ENCODE data around the gene POLR2C.
"Not testable (repeated sequence)": the region's sequence is repeated elsewhere in the genome, so short reads cannot be mapped to it uniquely, and the experiment has no call there.

POLR2C gene

DNA sequence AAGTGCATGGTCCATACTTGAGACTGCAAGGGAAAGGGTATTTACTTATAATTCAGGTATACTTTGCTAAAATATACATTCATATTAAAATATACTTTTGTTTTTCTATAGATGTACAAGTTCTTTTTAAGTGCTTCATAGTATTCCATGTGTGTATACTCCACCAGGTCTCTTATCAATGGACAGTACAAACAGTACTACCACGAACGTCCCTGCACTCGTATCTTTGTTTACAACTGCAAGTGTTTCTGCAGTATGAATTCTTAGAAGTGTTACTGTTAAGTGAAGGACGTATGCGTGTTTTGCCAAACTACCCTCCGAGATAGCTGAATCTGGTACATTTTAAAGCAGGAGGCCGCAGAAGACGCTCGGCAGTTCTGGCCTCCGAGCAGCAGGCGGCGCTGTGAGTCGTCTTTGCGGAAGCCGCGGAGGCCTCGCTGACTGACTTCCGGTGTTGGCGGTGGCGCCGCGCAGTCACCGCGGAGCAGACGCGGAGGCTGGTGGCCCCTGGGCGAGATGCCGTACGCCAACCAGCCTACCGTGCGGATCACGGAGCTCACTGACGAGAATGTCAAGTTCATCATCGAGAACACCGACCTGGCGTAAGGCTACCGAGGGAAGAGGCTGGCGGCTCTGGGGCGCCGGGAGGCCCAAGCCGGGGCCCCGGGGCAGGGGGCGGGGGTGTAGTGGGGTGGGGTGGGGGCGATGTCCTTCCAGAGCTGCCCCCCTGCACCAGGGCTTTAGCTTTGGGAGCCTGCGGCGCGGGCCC is at the start of gene POLR2C:
TSS of gene POLR2C (plus strand) at position 471 of the 769 bp plus-strand sequence. CDS start at position 517, 46 bp downstream.
- no peak for DNase-seq

DNA sequence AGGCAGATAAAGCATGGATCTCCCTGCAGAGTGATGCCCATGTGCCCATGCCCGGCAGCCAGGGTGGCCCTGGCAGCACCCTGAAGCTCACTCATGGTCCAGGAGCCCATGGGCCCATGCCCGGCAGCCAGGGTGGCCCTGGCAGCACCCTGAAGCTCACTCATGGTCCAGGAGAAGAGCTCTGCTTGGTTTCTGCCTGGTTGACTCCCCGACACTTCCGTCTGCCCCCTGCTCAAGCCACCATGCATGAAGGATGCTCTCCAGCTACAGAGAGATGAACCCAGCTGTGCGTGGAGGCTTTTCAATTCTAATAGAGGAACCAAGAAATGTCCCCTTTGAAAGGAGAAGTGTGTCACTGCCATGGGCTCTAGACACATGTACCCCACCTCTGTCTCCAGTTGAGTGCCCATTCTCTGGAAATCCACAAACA is 49.2 kb upstream of the POLR2C start:
- no peak for DNase-seq

DNA sequence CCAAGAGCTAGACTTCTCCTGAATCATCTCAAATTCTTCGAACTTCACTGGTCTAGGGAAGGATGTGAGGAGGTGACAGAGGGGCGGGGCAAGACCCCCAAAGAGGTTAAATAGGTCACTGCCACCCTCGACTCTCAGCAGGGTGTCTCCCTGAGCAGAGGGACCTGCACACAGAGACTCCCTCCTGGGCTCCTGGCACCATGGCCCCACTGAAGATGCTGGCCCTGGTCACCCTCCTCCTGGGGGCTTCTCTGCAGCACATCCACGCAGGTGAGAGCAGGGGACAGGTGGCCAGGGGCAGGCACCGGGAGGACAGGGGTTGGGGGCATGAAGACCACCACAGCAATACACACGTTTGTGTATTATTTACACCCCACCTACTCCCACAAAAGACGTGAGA is 48.7 kb upstream of the POLR2C start:
- no peak for DNase-seq

DNA sequence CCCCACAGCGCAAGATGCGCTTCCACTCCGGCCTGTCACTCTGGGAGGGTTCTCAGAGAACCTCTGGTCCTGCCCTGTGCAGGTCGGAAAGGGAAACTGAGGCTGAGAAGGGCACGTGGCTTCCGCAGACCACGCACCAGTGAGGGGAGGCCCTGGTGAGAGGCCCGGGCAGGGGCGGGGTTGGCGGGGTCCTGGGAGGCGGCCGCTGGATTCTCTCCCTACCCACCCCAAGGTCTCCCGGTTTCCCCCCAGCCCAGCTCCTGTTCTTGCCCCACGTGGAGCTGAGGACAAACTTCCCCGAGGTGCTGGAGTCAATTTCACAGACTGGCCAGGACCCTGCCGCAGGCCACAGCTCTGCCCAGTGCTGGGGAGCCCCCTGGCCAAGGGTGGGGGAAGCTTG is 46.4 kb upstream of the POLR2C start:
- no peak for DNase-seq

DNA sequence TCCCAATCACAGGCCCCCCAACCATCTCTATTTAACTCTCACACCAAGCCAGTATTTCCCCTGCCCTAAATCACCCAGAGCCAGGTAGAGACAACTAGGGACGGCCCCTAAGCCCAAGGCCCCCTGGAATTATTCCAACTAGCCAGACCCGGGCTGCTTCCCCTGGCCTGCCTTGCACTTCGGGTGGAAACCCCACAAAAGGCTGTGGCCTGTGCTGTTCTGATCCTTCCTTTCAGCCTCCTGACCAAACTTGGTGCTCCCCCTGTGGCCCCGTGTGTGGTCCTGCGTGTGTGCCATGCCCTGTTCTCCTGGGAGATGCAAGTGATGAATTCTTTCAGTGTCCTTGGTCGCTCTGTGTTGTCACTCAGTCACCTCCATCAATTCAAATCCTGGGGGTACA is 43.0 kb upstream of the POLR2C start:
- no peak for DNase-seq

DNA sequence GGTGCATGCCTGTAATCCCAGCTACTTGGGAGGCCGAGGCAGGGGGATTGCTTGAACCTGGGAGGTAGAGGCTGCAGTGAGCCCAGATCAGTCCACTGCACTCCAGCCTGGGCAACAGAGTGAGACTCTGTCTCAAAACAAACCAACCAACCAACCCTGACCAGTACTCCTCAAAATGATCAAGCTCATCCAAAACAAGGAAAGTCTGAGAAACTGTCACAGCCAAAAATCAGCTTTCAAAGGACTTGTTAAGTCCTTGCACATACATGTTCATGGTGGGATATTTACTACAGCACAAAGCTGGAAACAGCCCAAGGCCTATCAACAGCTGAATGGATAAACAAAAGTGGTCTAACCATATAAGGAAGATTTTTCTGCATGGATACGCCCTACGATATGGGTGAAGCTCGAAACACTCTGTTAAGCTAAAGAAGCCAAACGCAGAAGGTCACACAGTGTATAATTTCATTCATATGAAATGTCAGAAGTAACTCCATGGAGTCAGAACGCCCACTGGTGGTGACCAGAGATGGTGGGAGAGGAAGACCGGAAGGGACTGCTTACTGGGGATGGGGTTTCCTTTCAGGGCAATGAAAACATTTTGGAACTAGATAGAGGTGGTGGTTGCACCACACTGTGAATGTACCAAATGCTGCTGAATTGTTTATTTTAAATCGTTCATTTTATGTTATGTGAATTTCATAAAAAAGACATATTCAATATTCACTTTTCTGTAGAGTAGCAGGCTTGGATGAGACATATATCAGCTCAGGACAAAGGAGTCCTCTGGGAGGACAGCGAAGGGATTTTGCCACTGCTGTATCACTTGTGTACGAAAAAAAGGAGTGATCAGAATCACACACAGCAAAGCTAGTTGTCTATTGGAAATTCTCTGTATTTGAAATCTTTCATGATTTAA is 40.2 kb upstream of the POLR2C start:
- DNase-seq = no peak

DNA sequence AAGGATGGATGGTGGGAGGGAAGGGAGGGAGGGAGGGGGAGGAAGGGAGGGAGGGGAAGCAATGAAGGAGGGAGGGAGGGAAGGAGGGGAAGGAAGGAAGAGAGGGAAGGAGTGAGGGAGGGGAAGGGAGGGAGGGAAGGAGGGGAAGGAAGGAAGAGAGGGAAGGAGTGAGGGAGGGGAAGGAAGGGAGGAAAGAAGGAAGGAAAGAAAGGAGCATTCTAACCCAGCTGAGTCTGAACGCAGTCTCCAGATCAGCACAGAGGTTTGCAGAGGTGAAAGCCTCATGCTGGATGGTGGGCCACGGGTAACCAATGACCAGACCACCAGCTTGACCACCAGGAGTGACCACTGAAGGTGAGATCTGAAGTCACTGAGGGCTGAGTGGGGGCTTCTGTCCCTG is 39.3 kb upstream of the POLR2C start:
- no peak for DNase-seq

DNA sequence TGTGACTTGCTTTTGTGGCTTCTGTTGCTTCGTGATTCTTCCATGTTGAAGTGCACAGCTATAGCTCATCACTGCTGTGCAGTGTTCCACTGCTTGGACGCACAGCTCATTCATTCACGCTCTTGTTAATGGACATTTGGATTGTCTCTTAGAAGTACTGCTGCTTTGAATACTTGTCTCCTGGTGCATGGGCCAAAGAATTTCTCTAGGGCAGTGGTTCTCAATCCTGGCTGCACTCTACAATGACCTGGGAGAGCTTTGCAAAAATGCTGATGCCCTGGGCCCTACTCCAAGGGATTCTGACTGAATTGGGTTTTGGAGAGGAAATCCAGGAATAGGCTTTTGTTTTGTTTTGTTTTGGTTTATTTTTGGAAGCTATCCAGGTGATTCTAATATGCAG is 37.9 kb upstream of the POLR2C start:
- no peak for DNase-seq

DNA sequence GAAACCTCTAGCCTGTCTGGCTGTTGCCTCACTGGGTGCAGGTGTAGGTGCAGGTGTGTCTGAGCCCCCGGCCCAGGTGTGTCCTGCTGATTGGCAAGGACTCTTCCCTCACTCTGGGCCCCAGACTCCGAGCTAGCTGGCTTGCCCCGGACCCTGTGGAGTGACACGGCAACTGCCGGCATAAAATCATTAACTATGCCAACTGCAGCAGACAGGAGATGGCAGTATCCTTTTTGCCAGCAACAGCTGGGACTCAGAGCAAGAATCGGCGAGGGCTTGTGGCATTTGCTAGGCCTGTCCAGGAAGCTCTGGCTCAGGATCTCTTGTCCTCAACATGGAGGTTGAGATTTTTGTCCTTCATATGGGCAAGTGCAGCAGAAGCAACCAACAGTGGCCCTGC is 36.1 kb upstream of the POLR2C start:
- DNase-seq = no peak

DNA sequence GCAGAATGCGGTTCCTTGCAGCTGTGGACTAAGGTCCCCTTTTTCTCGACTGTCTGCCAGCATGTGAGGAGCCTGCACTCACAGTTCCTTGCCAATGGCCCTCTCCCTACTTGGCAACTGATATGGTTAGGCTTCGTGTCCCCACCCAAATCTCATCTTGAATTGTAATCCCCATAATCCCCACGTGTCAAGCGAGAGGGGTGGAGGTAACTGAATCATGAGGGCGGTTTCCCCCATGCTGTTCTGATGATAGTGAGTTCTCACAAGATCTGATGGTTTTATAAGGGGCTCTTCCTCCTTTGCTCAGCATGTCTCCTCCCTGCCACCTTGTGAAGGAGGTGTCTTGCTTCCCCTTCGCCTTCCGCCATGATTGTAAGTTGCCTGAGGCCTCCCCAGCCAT is 35.2 kb upstream of the POLR2C start:
- DNase-seq = no peak

DNA sequence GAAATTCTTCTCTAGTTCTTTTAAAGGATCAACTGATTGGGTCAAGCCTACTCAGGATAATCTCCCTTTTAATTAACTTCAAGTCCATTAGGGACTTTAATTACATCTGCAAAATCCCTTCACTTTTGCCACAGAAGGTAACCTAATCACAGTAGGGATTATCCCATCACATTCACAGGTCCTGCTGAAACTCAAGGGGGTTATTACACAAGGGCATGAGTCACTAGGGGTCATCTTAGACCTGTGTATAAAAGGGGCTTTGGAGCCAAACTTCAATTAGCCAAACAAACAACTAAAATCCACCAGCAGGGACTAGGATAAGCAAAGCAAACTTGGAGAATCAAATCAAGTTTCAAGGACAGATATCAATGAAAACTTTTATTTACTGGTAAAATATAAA is 34.7 kb upstream of the POLR2C start:
- peak; percentile 73 for DNase-seq

DNA sequence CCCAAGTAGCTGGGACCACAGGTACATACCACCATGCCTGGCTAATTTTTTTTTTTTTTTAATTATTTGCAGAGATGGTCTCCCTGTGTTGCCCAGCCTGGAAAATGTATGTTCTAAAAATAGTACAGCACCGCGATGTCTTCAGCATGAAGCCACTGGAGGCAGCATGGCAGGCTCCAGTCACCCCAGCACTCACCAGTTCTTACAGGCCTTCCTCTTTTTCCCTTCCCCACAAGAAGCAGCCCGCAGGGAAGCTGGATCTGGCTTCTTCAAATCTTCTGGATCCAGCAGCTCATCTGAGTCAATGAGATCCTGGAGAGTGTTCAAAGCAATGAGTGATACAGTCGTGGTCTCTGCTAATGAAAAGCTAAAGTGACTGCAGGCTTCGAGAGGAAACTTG is 31.5 kb upstream of the POLR2C start:
- DNase-seq = no peak

DNA sequence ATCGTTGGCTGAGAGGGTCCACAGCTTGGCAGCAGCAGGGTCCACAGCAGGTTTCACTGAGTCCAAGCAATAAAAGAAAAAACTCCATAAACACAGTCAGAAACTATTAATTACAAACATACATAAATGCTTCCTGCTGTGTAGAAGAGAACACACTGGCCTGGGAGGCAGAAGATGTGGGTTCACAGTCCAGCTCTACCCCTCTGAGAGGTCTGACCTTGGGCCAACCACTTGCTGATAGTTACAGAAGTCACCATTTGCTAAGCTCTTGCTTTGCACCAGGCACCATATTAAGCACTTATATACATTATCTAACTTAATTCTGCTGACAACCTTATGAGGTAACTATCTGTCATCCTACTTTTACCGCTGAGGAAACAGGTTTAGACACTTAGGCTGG is 30.0 kb upstream of the POLR2C start:
- DNase-seq = no peak

DNA sequence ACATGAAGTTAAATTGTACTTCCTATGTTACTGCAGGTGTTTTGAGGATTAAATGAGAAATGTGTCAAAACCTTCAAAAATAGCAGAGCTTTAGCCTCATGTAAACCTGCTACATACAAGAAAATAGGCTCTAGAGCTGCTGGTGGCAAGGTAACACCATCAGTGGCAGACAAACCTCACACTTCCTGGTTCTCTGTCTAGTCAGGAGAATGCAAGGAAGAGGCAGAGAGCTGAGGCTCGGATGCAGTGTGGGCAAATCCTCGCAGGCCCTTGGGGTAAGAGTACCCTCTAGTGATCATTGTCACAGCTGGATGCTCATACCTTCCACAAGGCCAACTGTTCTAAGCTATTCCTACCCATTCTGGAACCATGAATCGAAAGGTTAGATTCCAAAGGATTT is 29.5 kb upstream of the POLR2C start:
- DNase-seq = no peak

DNA sequence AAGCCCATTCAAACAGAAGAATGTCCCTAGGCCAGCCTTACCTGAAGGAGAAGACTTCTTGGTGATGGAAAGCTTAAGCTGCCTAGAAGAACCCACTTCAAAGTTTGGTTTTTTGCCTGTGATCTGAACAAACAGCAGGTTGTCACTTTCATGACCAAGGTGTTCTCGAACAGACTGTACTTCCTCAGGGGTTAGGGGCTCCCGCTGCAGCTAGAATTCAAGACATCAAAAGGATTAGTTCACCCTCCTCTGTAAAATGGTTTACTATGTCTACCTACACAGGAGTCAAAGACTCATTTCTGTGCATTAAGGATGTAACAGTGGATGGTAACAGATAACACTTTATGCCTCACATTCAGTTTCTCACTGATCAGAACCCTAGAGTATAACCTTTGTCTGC is 28.5 kb upstream of the POLR2C start:
- no peak for DNase-seq

DNA sequence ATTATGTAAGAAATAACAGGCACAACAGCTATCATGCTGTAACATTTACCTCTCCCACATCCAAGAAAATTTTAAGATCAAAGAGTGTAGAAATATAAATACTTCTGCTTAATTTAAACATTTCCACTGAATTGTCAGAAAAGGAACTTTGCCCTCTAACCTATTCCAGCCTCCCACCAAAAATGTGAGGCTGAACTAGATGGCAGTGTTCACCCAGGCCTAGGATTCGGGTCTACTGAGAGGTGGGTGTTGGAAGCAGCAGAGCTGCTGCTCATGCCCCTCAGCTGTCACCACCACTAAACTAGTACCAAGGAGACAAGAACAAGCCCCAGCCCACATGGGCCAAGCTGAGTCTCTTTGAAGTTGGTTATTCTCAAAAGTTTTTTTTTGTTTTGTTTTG is 26.6 kb upstream of the POLR2C start:
- DNase-seq = no peak

DNA sequence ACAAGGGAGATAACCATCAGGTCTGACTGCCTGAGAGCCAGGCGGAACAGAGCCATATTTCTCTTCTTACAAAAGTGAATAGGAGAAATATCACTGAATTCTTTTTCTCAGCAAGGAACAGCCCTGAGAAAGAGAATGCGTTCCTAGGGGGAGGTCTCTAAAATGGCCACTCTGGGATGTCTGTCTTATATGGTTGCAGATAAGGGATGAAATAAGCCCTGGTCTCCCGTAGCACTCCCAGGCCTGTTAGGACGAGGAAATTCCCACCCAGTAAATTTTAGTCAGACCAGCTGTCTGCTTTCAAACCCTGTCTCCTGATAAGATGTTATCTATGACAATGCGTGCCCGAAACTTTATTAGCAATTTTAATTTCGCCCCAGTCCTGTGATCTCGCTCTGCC is 22.5 kb upstream of the POLR2C start:
- DNase-seq = not testable (repeated sequence)

DNA sequence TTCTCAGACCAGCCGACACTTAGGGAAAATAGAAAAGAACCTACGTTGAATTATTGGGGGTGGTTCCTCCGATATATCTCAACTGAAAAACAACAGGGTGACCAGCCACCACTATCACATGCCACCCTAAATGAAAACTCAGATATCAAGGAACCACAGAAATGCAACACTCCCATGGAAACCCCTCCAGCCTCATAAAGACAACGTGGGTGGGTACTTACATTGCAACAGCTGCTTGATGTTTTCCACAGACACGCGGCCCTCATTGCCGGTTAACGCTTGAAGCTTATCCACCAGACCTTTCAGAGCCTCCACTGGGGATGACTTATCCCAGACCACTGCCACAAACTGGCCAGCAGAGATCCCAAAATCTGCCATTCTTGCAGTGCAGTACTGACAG is 21.9 kb upstream of the POLR2C start:
- DNase-seq = not testable (repeated sequence)

DNA sequence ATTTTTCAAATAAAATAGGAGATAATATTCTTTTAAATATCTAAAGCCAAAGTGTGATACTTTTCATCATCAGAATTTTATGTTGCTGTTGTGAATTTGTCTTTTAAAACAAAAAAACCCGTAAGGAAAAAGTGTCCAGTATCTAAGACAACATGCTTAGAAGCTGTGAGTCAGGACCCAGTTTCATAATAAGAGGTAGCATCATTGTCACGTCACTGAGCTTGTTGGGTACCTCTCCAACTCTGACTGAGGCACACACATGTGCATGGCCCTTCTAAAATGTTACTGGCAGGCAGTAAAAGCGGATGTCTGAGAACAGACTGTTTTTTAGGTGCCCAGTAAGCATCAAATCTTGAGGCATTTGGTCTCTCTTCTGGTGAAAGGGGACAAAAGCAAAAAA is 17.8 kb upstream of the POLR2C start:
- DNase-seq = no peak

DNA sequence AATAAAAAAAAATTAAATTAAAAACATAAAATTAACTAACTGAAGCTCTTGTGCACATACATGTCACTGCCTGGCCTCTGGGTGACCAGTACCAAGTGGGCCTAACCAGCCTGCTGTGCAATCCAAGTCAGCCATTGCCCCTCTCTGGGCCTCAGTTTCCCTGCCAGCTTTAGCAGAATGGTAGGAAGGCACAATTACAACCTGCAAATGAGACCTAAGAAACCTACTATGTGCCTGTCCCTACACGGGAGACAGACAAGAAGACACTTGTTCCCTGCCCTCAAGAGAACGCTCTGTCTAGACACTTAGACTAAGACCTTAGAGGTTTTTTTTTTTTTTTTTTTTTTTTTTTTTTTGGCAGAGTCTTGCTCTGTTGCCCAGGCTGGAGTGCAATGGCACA is 17.0 kb upstream of the POLR2C start:
- DNase-seq = no peak

DNA sequence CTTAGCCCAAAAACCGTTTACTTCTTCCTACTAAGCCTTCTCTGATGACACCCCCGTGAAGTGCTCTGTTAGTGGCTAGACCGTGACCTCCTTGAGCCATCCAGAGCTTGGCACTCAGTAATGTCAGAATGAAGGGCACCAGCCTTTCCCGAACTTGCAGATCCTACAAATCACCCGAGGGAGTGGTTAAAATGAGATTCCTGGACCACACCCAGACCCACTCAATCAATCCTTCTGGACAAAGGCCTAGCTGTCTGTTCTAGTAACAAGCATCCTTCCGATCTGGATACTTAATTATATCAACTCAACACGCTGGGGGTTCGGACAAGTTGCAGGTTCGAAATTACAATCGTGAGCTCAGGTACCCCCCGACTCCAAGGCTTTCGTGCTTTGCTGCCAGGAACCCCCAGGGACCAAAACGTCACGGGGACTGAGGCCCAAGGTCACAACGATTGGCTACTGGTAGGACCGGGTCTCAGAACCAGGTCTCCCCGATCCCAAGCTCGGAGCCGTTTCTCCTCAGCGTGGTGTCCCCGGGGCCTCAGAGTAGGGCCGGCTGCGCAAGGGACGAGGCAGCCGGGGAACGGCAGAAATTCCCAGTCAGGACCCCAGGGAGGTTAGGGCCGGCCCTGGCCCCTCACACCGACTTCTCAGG is 15.8 kb upstream of the POLR2C start:
- DNase-seq = no peak

DNA sequence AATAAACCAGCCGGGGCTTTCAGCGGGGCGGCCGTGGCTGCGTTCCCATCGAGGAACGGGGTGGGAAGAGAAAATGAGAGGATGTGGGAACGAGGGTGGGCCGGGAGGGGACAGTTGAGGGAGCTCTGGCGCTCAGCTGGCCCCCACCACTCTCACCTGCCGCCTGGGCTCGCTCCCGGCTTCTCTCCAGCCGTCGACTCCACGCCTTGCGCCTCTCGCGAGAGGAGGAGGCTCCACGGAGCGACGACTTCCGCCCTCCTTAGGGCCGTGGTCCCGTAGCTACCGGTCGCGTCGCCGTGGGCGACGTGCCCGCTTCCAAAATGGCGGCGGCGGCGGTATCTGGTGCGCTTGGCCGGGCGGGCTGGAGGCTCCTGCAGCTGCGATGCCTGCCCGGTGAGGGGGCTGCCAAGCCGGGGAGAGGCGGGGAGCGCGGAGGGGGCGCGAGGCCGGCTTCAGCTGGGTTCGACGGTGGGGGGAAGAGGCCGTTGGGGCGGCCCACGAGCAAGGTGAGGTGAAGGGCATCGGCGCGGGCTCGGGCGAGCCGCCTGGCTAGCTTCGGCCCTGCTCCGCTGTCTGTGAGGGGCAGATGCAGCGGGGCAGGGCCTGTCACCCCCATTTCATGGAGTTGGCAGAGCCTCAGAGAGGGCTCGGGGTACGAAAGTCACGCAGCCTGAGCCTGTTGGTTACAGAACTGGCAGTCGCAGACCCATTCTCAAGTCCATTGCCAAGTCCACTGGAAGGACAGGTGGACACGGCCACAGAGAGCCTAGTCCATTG is 15.1 kb upstream of the POLR2C start, which contains the start of the genes CIAPIN1 and COQ9:
TSS of gene CIAPIN1 (minus strand) at position 200 of the 777 bp plus-strand sequence. CDS start 6,457 bp downstream, outside the sequence.
TSS of gene COQ9 (plus strand) at position 294 of the 777 bp plus-strand sequence. CDS start at position 321, 27 bp downstream.
- DNase-seq = peak; percentile 28

DNA sequence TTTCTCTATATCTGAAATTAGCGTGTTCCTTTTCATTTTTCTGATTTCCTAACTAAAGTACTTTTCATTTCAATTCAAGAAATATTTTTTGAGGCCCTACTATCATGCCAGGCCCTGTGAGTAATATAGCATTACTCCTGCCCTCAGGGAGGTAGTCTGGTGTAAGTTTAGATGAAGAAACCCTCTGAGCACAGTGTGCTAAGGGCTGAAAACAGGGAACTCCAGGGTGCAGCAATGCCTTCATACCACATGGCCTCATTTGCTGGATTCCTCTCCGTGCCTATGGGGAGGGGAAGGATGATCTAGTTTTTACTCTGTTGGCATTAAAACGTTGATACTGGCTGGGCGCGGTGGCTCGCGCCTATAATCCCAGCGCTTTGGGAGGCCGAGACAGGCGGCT is 10.5 kb upstream of the POLR2C start:
- no peak for DNase-seq
